ENCODE measurements around the gene TPM3.

DNA sequence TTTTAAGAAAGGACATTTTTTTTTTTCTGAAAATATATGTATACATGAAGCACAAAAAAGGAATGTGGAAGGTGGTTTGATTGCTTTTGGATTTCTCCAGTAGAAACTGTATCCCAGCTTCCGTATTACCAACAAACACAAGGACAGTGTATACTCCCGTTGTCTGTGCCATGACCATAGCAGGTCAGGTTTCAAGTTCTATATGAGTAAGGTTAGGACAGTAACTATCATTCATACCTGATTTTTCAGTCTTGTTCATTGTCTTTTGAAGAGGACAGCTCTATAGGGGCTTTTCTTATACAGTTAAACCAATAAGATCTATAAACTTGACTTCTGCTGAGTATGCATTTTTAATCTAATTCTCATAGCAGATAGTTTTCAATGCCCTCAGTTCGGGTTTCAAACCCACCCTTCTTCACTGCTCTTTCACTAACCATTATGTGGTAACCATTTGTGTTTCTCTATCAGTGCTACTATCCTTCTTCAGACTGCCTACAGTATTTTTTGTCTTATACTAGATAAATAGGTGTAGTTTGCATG, 48.5 kb upstream of the TPM3 start:
- TF ChIP-seq, protein P1, sequence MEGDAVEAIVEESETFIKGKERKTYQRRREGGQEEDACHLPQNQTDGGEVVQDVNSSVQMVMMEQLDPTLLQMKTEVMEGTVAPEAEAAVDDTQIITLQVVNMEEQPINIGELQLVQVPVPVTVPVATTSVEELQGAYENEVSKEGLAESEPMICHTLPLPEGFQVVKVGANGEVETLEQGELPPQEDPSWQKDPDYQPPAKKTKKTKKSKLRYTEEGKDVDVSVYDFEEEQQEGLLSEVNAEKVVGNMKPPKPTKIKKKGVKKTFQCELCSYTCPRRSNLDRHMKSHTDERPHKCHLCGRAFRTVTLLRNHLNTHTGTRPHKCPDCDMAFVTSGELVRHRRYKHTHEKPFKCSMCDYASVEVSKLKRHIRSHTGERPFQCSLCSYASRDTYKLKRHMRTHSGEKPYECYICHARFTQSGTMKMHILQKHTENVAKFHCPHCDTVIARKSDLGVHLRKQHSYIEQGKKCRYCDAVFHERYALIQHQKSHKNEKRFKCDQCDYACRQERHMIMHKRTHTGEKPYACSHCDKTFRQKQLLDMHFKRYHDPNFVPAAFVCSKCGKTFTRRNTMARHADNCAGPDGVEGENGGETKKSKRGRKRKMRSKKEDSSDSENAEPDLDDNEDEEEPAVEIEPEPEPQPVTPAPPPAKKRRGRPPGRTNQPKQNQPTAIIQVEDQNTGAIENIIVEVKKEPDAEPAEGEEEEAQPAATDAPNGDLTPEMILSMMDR (IDR thresholded peaks at IDR 0.05): no peak
- TF ChIP-seq POLR2AphosphoS5 (IDR thresholded peaks at IDR 0.05; ENCODE audit: insufficient read depth in 1 of 2, low read depth in 1 of 2): no peak
- no peak for TF ChIP-seq POLR2A (IDR thresholded peaks at IDR 0.05)

Measured in vagina (tissue), 2 donors.